ENCODE results near the gene CHAF1A. TPM values are rescaled to one million over a fixed set of nuclear protein-coding genes. Genes with fewer than 3 reads are reported as not detected.
A peak's percentile ranks its signal among the peaks of the same experiment; 100 is the strongest.

Gene CHAF1A
- total and polyA plus RNA-seq, 12 donors: 4.2 to 8.7 (median 5.8) TPM

DNA sequence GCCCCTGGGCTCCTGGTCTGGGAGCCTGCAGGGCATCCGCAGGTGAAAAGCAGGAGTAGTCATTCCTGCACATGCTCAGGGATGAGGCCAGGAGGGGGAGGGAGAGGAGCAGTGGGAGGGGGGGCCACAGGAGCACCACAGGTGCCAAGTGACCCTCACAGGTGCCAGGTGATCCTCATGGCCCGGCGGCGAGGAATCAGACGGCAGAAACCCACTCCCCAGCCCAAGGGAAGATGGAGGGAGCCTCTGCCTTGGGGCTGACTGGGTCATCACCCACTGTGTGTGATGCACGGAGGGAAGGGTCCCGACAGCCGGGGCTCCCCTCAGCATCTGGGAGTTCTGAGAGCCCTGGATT lies 29.4 kb upstream of the CHAF1A start:
- 91 to 93% methylated on average over 8 of the region's 8 CpGs for WGBS, 2 donors
- H3K4me3 ChIP-seq: no peak overlapping the region
- intact Hi-C loops (cut with DNase I): no loop called here

DNA sequence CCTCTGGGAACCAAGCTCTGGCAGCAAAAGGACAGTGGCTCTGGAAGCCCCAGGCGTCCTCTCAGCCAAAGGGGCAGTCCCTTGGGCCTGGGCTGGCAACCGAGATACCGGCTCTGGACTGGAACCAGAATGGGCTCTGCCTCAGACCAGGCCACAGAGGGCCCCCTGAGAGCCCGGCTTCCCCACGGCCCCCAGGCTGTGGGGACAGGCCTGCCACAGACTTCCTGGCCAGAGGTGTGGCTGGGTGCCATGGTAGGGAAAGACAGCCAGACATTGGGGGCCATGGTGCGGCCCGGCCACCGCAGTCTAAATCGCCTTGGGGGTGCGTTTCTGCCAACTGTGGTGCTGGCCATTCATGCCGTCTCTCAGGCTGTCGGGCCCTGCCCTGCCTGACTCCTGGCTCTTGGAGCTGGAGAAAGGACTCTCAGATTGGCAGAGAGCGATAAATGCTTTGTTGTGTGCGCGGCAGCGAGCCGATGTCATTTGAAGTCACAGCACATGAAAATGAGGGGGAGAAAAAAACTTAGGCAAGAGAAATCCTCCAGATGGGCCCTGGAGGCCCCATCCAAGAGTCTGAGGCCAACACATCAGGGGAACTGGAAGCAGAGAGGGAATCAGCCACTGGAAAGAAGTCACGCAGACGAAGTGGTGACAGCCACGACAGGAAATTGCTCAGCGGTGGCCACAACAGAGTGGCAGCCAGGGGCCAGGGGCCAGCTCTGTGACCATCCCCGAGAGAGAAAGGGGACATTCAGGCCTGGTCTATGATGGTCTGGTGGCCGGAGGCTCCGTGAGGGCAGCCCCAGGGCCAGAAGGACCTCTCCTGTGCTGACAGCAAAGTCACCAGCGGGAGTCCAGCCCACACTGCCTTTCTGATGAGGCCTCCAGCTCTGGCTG lies 28.6 kb upstream of the CHAF1A start:
- Histone ChIP-seq H3K36me3 (peaks cover 0 to 12% (median 0%) of the 10 kb centered on the region in 9 donors), H3K27ac (peak overlapping the region; percentile 26 to 96 (median 81)), H3K4me3 (peak overlapping the region in 2 of 10 donors; percentile 15 to 28), H3K27me3 (no peaks in the 10 kb centered on the region), H3K4me1 (peaks cover 61 to 96% (median 93%) of the 10 kb centered on the region in 9 donors), H3K9me3 (no peaks in the 10 kb centered on the region)
- peak; percentile 55 to 65 for DNase-seq
- TF ChIP-seq, protein P1, sequence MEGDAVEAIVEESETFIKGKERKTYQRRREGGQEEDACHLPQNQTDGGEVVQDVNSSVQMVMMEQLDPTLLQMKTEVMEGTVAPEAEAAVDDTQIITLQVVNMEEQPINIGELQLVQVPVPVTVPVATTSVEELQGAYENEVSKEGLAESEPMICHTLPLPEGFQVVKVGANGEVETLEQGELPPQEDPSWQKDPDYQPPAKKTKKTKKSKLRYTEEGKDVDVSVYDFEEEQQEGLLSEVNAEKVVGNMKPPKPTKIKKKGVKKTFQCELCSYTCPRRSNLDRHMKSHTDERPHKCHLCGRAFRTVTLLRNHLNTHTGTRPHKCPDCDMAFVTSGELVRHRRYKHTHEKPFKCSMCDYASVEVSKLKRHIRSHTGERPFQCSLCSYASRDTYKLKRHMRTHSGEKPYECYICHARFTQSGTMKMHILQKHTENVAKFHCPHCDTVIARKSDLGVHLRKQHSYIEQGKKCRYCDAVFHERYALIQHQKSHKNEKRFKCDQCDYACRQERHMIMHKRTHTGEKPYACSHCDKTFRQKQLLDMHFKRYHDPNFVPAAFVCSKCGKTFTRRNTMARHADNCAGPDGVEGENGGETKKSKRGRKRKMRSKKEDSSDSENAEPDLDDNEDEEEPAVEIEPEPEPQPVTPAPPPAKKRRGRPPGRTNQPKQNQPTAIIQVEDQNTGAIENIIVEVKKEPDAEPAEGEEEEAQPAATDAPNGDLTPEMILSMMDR (IDR thresholded peaks at IDR 0.05): no peak
- intact Hi-C loops (cut with DNase I): loop anchor here in 2 of 10 donors (2.0 kb wide), 2 partner anchors 21 to 27 kb away; partner anchors contain the start of gene SH3GL1 (in 1 of the 2)
- ATAC-seq: peak; percentile 25 to 52 (median 39)
- WGBS, 2 donors: 29 to 32% methylated on average over 25 of the region's 25 CpGs

More for the DNA sequence above, 29.4 kb upstream of the CHAF1A start:
- TF ChIP-seq, protein P1 (IDR thresholded peaks at IDR 0.05): no peak
- no peaks in the 10 kb centered on the region for H3K27me3 ChIP-seq
- peaks cover 68 to 100% (median 98%) of the 10 kb centered on the region in 9 donors for H3K4me1 ChIP-seq
- ATAC-seq (no peak), DNase-seq (no peak)
- peaks cover 0 to 9% (median 0%) of the 10 kb centered on the region in 9 donors for H3K36me3 ChIP-seq
- peak overlapping the region in 9 of 10 donors; percentile 75 to 96 (median 82) for H3K27ac ChIP-seq
- no peaks in the 10 kb centered on the region for H3K9me3 ChIP-seq

DNA sequence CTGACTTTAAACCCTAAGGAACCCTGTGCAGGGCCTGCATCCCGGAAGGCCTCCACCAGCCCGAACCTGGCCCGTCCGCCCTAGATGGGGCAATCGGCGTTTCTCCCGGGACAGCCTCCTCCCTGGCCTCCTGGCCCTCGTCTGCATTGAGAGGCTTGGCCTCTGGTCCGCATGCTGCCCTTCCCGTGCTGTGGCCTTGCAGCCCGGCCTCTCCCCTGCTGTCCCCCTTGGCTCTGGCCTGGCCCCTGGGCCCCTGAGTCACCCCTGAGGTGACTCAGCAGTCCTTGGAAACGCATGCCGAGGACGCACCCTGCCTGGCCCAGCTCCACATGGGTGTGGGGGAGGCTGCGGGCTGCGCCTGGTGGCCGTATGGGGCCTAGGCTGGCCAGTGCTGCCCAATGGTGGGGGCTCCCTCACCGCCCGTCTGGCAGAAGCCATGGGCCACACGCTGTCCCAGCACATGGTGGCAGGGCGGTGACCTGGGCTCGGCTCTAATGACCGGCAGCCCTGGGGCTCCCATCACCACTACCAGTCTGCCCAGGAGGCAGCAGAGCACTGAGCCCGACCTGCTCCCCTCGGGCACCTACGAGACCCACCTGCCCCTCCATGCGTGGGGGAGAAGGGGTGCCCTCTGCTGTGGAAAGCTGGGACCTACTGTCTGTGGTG lies 27.8 kb upstream of the CHAF1A start:
- Histone ChIP-seq H3K4me3 (peak overlapping the region in 2 of 10 donors; percentile 15 to 28), H3K9me3 (no peaks in the 10 kb centered on the region), H3K4me1 (peaks cover 60 to 96% (median 93%) of the 10 kb centered on the region in 9 donors), H3K27ac (peak overlapping the region; percentile 26 to 96 (median 81)), H3K36me3 (peaks cover 0 to 12% (median 0%) of the 10 kb centered on the region in 9 donors), H3K27me3 (no peaks in the 10 kb centered on the region)
- TF ChIP-seq, protein P1 (IDR thresholded peaks at IDR 0.05): peak in 3 of 9 donors; percentile 14 to 20 (median 15)
- peak; percentile 29 to 85 (median 60) for ATAC-seq
- peak; percentile 50 to 81 for DNase-seq
- 51 to 57% methylated on average over 27 of the region's 27 CpGs for WGBS, 2 donors
- intact Hi-C loops (cut with DNase I): loop anchor here in 2 of 10 donors (2.0 kb wide), 2 partner anchors 20 to 26 kb away; partner anchors contain the start of gene SH3GL1 (in 1 of the 2)

Data from heart right ventricle (tissue), 16 donors.